Activated B cell treated with CpG ODN at 0.5 μM for 24 hours (primary cell): ENCODE results near the gene RAPGEF3. TPM values are rescaled to one million over a fixed set of nuclear protein-coding genes. Genes with fewer than 3 reads are reported as not detected.

Experiments
- ATAC-seq: fragments of 200-7000 bp; cut with Tn5 transposase; one replicate; pipeline ENCODE4 v1.10.0; 2021; ENCODE audit warnings: low read depth, mild to moderate bottlenecking, moderate library complexity
- CTCF ChIA-PET: fragments of 350-600 bp; sonication (Branson Sonifier 250); formaldehyde crosslinking; loops from one replicate; lab custom pipeline; 2021; ENCODE audit warnings: antibody characterized with exemption; lab: Charles Lee
- POLR2A ChIA-PET: fragments of 350-600 bp; sonication (Branson Sonifier 250); formaldehyde crosslinking; loops from one replicate; lab custom pipeline; 2021; ENCODE audit warnings: antibody characterized with exemption; lab: Charles Lee
- DNase-seq: peaks from one replicate; pipeline ENCODE4 v3.0.0; 2022
- H3K27ac Mint-ChIP-seq: one replicate; pipeline ENCODE4 v1.8.0; 2020; ENCODE audit warnings: mixed read lengths
- H3K27me3 Mint-ChIP-seq: one replicate; pipeline ENCODE4 v1.8.0; 2021; ENCODE audit warnings: mixed read lengths
- H3K36me3 Mint-ChIP-seq: one replicate; pipeline ENCODE4 v1.8.0; 2021; ENCODE audit warnings: low read depth, mixed read lengths
- H3K4me1 Mint-ChIP-seq: one replicate; pipeline ENCODE4 v1.8.0; 2021; ENCODE audit warnings: mixed read lengths
- H3K4me3 Mint-ChIP-seq: one replicate; pipeline ENCODE4 v1.8.0; 2020; ENCODE audit warnings: mild to moderate bottlenecking, mixed read lengths
- H3K9me3 Mint-ChIP-seq: one replicate; pipeline ENCODE4 v1.8.0; 2020; ENCODE audit warnings: mixed read lengths
- intact Hi-C: fragments of 100-400 bp; cut with micrococcal nuclease; formaldehyde crosslinking; loops from one replicate; pipeline ENCODE4 v1.15.1; 2024
- total RNA-seq: library from RNA; stranded (reverse); gene quantifications from 2 replicates; pipeline ENCODE4 v1.2.3, GENCODE V29; 2022
- TF ChIP-seq, protein P1 (sequence below): fragments of 200-600 bp; IDR thresholded peaks from one replicate; pipeline ENCODE4 v1.8.0; 2022; ENCODE audit warnings: antibody characterized with exemption, mild to moderate bottlenecking

RAPGEF3 gene
- total RNA-seq, 1 donor from 2014 or later: 5.0 TPM

DNA sequence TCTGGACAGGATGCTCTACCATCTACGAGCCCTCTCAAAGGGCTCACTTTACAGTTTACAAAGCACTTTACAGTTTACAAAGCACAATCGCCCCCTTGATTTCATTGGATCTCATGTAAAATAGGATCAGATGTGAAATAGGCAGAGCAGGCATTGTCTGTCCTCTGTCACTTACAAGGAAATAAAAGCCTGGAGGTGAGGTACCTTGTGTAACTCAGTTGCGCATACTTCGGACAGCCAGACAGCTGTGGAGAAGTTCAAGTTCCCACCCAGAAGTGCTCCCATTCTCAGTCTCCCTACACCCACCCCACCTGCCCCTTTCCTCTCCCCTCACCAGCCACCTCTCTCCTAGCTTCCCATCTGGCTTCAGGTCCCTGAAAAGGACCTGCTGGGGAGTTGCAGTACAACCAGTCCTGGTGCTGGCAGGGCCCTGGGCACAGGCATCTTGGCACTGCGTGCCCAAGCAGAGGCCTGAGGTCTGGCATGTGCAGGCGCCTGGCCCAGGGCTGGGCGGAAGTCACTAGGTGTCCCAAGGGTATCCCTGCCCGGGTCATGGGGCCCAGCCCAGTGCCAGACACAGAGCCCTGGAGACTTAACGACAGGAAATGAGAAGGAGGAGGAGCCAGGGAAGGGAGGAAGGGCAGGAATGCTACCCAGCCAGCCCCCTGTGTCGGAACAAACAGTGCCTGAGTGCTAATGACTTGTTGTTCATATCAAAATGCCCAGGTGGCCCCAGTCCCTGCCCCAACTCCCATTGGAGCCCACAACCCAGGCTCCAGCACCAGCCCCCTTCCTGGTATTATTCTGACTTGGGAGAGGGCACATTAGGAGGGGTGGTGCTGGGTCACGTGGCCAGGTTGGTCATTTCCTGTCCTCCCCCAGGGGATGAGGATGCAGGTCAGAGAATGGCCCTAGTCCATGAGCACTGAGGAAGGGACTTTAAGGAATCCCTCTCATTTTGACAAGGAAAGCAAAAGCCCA lies 5.4 kb downstream of the RAPGEF3 start:
- intact Hi-C loops: no loop called here
- CTCF ChIA-PET: interaction anchor here (1.0 to 10.8 kb wide), 4 partner anchors 11 to 19 kb away, joined by 3 to 298 read pairs (median 6); partner anchors contain the start of gene SLC48A1
- H3K27ac Mint-ChIP-seq: peak overlapping the region; percentile 71
- peak; percentile 41 for ATAC-seq
- H3K4me1 Mint-ChIP-seq: peaks cover 67% of the 10 kb centered on the region
- POLR2A ChIA-PET: no interaction called here
- no peaks in the 10 kb centered on the region for H3K27me3 Mint-ChIP-seq
- H3K9me3 Mint-ChIP-seq: no peaks in the 10 kb centered on the region
- DNase-seq: no peak
- TF ChIP-seq, protein P1, sequence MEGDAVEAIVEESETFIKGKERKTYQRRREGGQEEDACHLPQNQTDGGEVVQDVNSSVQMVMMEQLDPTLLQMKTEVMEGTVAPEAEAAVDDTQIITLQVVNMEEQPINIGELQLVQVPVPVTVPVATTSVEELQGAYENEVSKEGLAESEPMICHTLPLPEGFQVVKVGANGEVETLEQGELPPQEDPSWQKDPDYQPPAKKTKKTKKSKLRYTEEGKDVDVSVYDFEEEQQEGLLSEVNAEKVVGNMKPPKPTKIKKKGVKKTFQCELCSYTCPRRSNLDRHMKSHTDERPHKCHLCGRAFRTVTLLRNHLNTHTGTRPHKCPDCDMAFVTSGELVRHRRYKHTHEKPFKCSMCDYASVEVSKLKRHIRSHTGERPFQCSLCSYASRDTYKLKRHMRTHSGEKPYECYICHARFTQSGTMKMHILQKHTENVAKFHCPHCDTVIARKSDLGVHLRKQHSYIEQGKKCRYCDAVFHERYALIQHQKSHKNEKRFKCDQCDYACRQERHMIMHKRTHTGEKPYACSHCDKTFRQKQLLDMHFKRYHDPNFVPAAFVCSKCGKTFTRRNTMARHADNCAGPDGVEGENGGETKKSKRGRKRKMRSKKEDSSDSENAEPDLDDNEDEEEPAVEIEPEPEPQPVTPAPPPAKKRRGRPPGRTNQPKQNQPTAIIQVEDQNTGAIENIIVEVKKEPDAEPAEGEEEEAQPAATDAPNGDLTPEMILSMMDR: no peak
- H3K4me3 Mint-ChIP-seq: no peak overlapping the region
- H3K36me3 Mint-ChIP-seq: no peaks in the 10 kb centered on the region

DNA sequence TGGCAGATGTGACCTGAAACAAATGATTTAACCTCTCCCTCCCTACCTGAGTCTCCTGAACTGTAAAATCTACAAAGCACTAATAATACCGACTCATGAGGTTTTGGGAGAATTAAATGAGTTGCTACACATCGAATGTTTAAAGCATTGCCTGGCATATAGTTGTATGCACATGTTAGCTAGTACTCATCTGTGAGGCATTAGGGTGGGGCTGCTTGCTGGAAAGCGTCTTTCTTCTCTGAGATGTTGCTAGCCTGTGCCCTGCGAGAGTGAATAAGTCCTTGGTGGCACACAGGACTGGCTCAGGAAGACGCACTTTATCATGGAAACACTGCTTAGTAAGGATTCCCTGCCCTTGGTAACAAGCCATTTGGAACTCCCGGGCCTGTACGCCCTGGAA lies 6.1 kb downstream of the RAPGEF3 start:
- ChIA-PET CTCF (interaction anchor here (1.5 kb wide), 1 partner anchor 10 kb away, joined by 6 read pairs; no protein-coding TSS in a partner anchor), POLR2A (no interaction called here)
- ATAC-seq: no peak

DNA sequence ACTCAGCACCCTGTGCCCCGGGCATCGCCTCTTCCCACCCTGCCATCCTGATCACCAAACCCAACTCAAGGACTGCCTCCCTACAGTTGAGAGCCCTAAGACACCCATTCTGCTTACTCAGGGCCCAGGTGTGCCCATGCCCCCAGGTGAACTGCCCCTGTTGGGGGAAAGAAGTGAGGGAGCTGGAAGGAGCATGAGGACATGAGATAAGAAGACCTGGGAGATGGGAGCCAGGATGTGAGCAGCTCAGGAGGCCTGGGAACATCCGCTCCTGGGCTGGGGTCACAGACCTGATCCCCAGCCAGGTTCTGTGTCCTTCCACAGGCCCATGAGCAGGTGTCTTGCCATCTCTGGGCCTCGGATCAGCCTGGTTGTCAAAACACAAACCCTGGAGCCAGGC lies 6.6 kb downstream of the RAPGEF3 start:
- Mint-ChIP-seq H3K4me1 (peaks cover 62% of the 10 kb centered on the region), H3K4me3 (no peak overlapping the region), H3K9me3 (no peaks in the 10 kb centered on the region), H3K36me3 (no peaks in the 10 kb centered on the region), H3K27ac (peak overlapping the region; percentile 26), H3K27me3 (no peaks in the 10 kb centered on the region)
- ATAC-seq (no peak), DNase-seq (no peak)
- POLR2A ChIA-PET: no interaction called here
- TF ChIP-seq, protein P1: no peak
- CTCF ChIA-PET: interaction anchor here (1.5 kb wide), 1 partner anchor 10 kb away, joined by 6 read pairs; no protein-coding TSS in a partner anchor
- intact Hi-C loops: no loop called here

More for the DNA sequence above, 6.1 kb downstream of the RAPGEF3 start:
- H3K27me3 Mint-ChIP-seq: no peaks in the 10 kb centered on the region
- H3K4me1 Mint-ChIP-seq: peaks cover 62% of the 10 kb centered on the region
- TF ChIP-seq, protein P1: no peak
- no peak overlapping the region for H3K4me3 Mint-ChIP-seq
- H3K9me3 Mint-ChIP-seq: no peaks in the 10 kb centered on the region
- intact Hi-C loops: no loop called here
- no peak for DNase-seq
- H3K36me3 Mint-ChIP-seq: no peaks in the 10 kb centered on the region
- H3K27ac Mint-ChIP-seq: no peak overlapping the region

DNA sequence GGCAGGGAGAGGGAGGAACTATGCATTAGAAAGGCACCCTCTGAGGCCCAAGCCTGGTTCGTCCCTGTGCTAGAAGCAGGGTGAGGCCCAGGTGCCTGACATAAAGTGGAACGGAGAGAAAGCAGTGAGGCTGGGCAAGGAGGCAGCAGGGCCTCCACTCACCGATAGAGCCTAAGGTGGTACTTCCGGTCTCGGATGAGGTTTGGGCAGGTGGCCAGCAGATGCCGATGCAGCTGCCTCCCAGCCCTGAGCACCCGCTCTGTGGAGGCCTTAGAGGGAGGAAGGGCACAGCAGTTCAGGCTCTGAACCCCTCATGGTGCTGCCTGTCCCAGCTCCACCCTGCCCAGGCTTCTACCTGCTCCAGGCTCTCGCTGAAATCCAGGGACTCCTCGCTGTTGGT lies 7.1 kb downstream of the RAPGEF3 start:
- H3K27me3 Mint-ChIP-seq: no peaks in the 10 kb centered on the region
- TF ChIP-seq, protein P1: no peak
- ChIA-PET CTCF (no interaction called here), POLR2A (interaction anchor here (0.6 kb wide), 1 partner anchor 38 kb away, joined by 5 read pairs; no protein-coding TSS in a partner anchor)
- DNase-seq: no peak
- no peak for ATAC-seq
- intact Hi-C loops: no loop called here
- peaks cover 62% of the 10 kb centered on the region for H3K4me1 Mint-ChIP-seq
- H3K9me3 Mint-ChIP-seq: no peaks in the 10 kb centered on the region
- H3K4me3 Mint-ChIP-seq: no peak overlapping the region
- no peaks in the 10 kb centered on the region for H3K36me3 Mint-ChIP-seq
- no peak overlapping the region for H3K27ac Mint-ChIP-seq

DNA sequence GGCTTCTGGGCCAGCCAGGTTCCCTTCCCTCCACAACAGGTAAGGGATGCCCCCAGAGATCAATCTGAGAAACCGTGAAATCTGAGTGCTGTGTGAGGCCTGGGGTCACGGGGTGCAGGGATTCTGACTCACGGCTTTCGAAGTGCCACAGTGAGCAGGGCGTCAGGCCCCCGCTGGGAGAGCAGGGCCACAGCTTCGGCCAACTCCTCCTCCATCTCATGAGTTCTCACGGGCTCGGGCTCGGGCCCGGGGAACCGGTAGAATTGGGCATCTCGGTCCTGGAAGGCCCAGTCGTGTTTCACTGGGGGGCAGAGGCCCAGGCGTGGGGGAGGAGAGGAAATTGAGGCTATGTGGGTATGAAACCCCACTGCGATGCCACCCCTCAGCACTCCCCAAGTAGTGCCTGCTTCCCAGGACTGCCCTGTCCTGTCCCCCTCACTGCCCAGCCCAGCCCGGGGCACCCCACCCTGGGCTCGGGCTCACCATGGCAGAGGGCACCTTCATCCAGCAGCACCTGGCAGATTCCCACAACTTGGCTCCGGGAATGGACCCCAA lies 7.7 kb downstream of the RAPGEF3 start:
- ATAC-seq (no peak), DNase-seq (no peak)
- Mint-ChIP-seq H3K27ac (no peak overlapping the region), H3K4me3 (no peak overlapping the region), H3K36me3 (no peaks in the 10 kb centered on the region), H3K9me3 (no peaks in the 10 kb centered on the region), H3K4me1 (peaks cover 62% of the 10 kb centered on the region), H3K27me3 (no peaks in the 10 kb centered on the region)
- CTCF ChIA-PET: no interaction called here
- POLR2A ChIA-PET: no interaction called here
- intact Hi-C loops: no loop called here
- TF ChIP-seq, protein P1: no peak
